Adipocyte (in vitro differentiated cells): ENCODE data around the gene SYCN.

Source experiments
- DNase-seq: peaks from one replicate; pipeline ENCODE4 v3.0.0-alpha.2; 2015; ENCODE audit warnings: low read depth
- H3K27me3 ChIP-seq: replicated peaks from 2 replicates; pipeline ENCODE4 v1.7.0; 2013; ENCODE audit warnings: mild to moderate bottlenecking, low read length, moderate library complexity; ENCODE audit not compliant: control insufficient read depth, insufficient read depth
- H3K36me3 ChIP-seq: 2 replicates; pipeline ENCODE4 v1.7.0; 2013; ENCODE audit warnings: low read length, mild to moderate bottlenecking, moderate library complexity; ENCODE audit not compliant: control insufficient read depth, insufficient read depth, severe bottlenecking
- H3K4me1 ChIP-seq: 2 replicates; pipeline ENCODE4 v1.7.0; 2013; ENCODE audit warnings: mild to moderate bottlenecking, low read length, moderate library complexity; ENCODE audit not compliant: control insufficient read depth, insufficient read depth
- H3K4me3 ChIP-seq: 2 replicates; pipeline ENCODE4 v1.7.0; 2013; ENCODE audit warnings: mild to moderate bottlenecking, low read length, moderate library complexity
- H3K9ac ChIP-seq: 2 replicates; pipeline ENCODE4 v1.7.0; 2013; ENCODE audit warnings: mild to moderate bottlenecking, low read length, moderate library complexity
- H3K9me3 ChIP-seq: 2 replicates; pipeline ENCODE4 v1.7.0; 2013; ENCODE audit warnings: mild to moderate bottlenecking, low read length, moderate library complexity; ENCODE audit not compliant: control insufficient read depth

SYCN gene

GRCh38 chr19:39190768-39191167 is 13.3 kb downstream of the SYCN start:
- Histone ChIP-seq H3K36me3 (no peaks in the 10 kb centered on the region), H3K27me3 (peaks cover 36% of the 10 kb centered on the region), H3K4me3 (no peak overlapping the region), H3K9ac (no peak overlapping the region), H3K4me1 (no peaks in the 10 kb centered on the region), H3K9me3 (no peaks in the 10 kb centered on the region)
- DNase-seq = no peak

DNA sequence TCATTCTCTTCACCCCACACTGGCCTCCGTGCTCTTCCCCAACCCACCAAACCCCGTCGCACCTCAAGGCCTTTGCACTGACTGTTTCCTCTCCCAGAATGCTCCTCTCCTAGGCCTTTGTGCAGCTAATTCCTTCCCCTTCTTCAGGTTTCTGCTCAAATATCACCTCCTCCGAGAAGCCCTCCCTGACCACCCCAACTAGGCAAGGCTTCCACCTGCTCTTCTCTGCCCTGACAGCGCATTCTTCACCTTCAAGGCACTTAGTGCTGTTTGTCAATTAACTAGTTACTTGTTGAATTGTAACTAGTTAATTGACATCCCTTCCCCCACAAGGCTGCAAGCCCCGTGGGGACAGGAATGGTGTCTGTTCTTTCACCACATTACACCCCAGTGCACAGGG is 15.1 kb downstream of the SYCN start:
- DNase-seq = no peak
- Histone ChIP-seq H3K4me3 (no peak overlapping the region), H3K36me3 (no peaks in the 10 kb centered on the region), H3K9ac (no peak overlapping the region), H3K4me1 (no peaks in the 10 kb centered on the region), H3K9me3 (no peaks in the 10 kb centered on the region), H3K27me3 (peaks cover 23% of the 10 kb centered on the region)

DNA sequence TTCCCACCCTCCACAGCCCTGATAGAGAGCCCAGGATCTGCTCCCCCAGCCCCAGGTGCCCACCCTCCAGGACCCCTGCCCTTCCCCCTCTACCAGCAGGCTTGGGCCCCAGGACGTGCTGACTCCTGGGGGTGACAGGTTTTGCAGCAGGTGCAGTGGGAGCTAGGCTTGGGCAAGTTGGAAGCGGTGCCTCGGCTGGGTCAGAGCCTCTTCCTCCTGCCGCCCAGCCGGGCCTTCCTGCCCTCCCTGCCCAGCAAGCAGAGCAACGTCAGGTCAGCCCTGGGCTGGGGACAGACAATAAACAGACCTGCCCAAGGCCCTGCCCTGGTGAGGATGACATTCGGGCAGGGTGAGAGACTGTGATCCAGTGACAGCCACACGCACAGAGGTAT is 16.5 kb downstream of the SYCN start:
- no peaks in the 10 kb centered on the region for H3K36me3 ChIP-seq
- H3K9me3 ChIP-seq = no peaks in the 10 kb centered on the region
- H3K27me3 ChIP-seq = peaks cover 15% of the 10 kb centered on the region
- no peak overlapping the region for H3K9ac ChIP-seq
- no peak for DNase-seq
- no peak overlapping the region for H3K4me3 ChIP-seq
- H3K4me1 ChIP-seq = no peaks in the 10 kb centered on the region

DNA sequence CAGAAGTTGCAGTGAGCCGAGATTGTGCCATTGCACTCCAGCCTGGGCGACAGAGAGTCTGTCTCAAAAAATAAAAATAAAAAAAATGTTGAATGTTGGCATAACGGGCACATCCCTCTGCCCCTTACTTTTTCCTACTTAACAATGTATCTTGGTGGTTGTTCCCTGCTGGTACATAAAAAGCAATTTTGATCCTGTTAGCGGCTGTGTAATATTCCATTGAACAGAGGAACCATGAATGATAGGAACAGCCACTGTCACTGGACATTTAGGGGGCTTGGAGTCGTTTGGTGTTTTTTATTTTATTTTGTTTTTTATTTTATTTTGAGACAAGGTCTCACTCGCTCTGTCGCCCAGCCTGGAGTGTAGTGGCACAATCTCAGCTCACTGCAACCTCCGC is 17.7 kb downstream of the SYCN start:
- Histone ChIP-seq H3K9ac (no peak overlapping the region), H3K36me3 (no peaks in the 10 kb centered on the region), H3K4me1 (no peaks in the 10 kb centered on the region), H3K4me3 (no peak overlapping the region), H3K9me3 (no peaks in the 10 kb centered on the region), H3K27me3 (peaks cover 15% of the 10 kb centered on the region)
- DNase-seq = no peak

GRCh38 chr19:39183104-39183503 is 21.0 kb downstream of the SYCN start:
- Histone ChIP-seq H3K27me3 (no peaks in the 10 kb centered on the region), H3K9ac (no peak overlapping the region)

DNA sequence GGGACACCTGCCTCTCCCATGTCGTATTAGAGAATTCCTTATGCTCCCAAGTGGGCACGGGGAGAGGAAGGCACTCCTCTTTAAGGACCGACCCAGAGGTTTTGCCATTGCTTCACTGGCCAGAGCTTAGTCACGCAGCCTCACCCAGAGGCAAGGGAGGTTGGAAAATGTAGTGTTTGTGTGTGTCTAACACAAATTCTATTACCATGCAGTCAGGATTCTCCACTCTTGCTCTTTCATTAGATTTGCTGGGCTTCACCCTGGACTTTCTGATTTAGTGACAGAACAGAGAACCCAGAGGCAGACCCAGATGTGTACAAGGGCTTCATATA is 21.9 kb downstream of the SYCN start:
- H3K4me1 ChIP-seq = no peaks in the 10 kb centered on the region

More at GRCh38 chr19:39183104-39183503, 21.0 kb downstream of the SYCN start:
- Histone ChIP-seq H3K36me3 (no peaks in the 10 kb centered on the region), H3K9me3 (no peaks in the 10 kb centered on the region), H3K4me1 (no peaks in the 10 kb centered on the region), H3K4me3 (no peak overlapping the region)
- no peak for DNase-seq

GRCh38 chr19:39181500-39182173 is 22.4 kb downstream of the SYCN start:
- H3K36me3 ChIP-seq = no peaks in the 10 kb centered on the region
- no peaks in the 10 kb centered on the region for H3K4me1 ChIP-seq
- H3K9me3 ChIP-seq = no peaks in the 10 kb centered on the region
- H3K4me3 ChIP-seq = no peak overlapping the region
- H3K27me3 ChIP-seq = no peaks in the 10 kb centered on the region
- no peak overlapping the region for H3K9ac ChIP-seq
- no peak for DNase-seq

More for the DNA sequence above, 21.9 kb downstream of the SYCN start:
- no peak overlapping the region for H3K4me3 ChIP-seq
- no peaks in the 10 kb centered on the region for H3K9me3 ChIP-seq
- H3K9ac ChIP-seq = no peak overlapping the region
- no peaks in the 10 kb centered on the region for H3K36me3 ChIP-seq
- no peak for DNase-seq
- H3K27me3 ChIP-seq = no peaks in the 10 kb centered on the region

- no peak for DNase-seq
- no peaks in the 10 kb centered on the region for H3K36me3 ChIP-seq
- no peaks in the 10 kb centered on the region for H3K9me3 ChIP-seq
- H3K4me1 ChIP-seq = no peaks in the 10 kb centered on the region
- no peak overlapping the region for H3K9ac ChIP-seq
- H3K4me3 ChIP-seq = no peak overlapping the region
- no peaks in the 10 kb centered on the region for H3K27me3 ChIP-seq
Observed at GRCh38 chr19:39180749-39181148, 23.3 kb downstream of the SYCN start.

- Histone ChIP-seq H3K36me3 (no peaks in the 10 kb centered on the region), H3K9ac (no peak overlapping the region), H3K4me3 (no peak overlapping the region), H3K9me3 (no peaks in the 10 kb centered on the region), H3K27me3 (no peaks in the 10 kb centered on the region), H3K4me1 (no peaks in the 10 kb centered on the region)
- DNase-seq = no peak
Observed at GRCh38 chr19:39179754-39180153, 24.3 kb downstream of the SYCN start.

DNA sequence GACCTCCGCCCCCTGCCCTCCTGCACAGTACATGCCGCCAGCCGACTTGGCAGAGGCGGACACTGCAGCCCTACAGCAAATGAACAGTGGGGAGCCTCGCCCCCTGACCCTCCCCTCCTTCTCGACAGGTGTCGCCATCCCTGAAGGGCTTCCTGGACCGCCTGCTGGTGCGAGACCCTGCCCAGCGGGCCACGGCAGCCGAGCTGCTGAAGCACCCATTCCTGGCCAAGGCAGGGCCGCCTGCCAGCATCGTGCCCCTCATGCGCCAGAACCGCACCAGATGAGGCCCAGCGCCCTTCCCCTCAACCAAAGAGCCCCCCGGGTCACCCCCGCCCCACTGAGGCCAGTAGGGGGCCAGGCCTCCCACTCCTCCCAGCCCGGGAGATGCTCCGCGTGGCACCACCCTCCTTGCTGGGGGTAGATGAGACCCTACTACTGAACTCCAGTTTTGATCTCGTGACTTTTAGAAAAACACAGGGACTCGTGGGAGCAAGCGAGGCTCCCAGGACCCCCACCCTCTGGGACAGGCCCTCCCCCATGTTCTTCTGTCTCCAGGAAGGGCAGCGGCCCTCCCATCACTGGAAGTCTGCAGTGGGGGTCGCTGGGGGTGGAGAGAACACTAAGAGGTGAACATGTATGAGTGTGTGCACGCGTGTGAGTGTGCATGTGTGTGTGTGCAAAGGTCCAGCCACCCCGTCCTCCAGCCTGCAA is 25.6 kb downstream of the SYCN start:
- no peak overlapping the region for H3K4me3 ChIP-seq
- H3K36me3 ChIP-seq = no peaks in the 10 kb centered on the region
- no peak for DNase-seq
- no peak overlapping the region for H3K9ac ChIP-seq
- no peaks in the 10 kb centered on the region for H3K9me3 ChIP-seq
- no peaks in the 10 kb centered on the region for H3K27me3 ChIP-seq
- no peaks in the 10 kb centered on the region for H3K4me1 ChIP-seq

DNA sequence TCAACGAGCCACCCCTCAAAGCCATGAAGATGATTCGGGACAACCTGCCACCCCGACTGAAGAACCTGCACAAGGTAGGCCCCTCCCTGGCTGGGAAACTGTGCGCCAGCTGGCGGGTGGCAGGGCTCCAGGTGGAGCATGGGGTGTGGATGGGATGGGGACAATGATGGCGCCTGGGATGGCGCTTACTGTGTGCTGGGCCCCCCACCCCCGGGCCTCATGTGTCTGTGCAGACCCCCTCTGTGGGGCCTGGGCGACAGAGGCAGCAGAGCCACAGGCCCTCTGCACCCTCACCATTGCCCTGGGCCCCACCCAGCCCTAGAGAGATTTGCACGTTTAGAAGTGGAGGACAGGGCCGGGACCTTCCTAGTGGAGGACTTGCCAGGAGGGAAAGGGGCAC is 26.3 kb downstream of the SYCN start:
- Histone ChIP-seq H3K9ac (no peak overlapping the region), H3K36me3 (no peaks in the 10 kb centered on the region), H3K4me3 (no peak overlapping the region), H3K9me3 (no peaks in the 10 kb centered on the region), H3K27me3 (no peaks in the 10 kb centered on the region), H3K4me1 (no peaks in the 10 kb centered on the region)
- DNase-seq = no peak
